ENCODE results near the gene BLCAP.

DNA sequence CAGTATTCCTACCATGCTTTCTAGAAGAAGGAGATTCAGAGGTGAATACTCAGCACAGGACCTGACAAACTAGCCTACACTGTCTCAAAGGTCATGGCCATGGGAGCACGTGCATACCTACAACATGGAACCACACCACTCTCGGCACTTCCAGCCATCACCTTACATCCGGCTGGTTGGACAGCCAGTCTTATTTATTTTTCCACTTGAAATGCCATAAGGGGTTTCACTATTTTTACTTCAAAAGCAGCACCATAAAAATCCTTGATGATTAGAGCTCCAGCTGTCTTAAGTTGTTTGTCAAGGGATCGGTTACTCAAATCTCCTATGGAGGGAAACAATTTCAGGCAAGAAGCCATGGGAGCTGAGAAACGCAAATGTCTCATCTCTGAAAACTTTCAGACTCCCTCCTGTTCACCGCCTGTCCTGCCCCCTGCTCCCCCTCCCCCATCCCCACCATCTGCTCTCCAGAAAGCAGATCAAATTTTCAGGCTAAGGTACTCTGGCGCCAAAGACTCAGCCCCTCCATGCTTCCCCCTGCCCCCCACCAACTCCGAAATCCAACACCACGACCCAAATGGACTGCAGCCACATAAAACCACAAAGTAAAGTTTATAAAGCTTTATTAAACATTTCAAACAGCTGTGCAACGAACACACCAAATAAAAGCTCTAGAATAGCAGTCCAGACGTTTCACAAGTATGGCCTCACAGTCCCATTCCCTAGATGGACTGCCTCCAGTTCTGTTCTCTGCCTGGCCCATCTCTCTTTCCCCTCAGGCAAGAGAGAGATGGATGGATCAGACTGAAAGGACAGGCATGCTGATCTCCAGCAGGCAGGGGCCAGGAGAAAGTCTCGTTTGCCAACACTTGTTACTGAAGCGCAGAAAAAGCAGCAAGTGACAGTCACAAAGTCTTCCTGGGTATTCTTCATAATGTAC, 10.6 kb downstream of the BLCAP start:
- TF ChIP-seq, protein P1, sequence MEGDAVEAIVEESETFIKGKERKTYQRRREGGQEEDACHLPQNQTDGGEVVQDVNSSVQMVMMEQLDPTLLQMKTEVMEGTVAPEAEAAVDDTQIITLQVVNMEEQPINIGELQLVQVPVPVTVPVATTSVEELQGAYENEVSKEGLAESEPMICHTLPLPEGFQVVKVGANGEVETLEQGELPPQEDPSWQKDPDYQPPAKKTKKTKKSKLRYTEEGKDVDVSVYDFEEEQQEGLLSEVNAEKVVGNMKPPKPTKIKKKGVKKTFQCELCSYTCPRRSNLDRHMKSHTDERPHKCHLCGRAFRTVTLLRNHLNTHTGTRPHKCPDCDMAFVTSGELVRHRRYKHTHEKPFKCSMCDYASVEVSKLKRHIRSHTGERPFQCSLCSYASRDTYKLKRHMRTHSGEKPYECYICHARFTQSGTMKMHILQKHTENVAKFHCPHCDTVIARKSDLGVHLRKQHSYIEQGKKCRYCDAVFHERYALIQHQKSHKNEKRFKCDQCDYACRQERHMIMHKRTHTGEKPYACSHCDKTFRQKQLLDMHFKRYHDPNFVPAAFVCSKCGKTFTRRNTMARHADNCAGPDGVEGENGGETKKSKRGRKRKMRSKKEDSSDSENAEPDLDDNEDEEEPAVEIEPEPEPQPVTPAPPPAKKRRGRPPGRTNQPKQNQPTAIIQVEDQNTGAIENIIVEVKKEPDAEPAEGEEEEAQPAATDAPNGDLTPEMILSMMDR (IDR thresholded peaks at IDR 0.05): no peak
- no peak for TF ChIP-seq POLR2AphosphoS5 (IDR thresholded peaks at IDR 0.05)

Data from breast epithelium (tissue), 3 donors.